ENCODE results near the gene SMR3B. TPM values are rescaled to one million over a fixed set of nuclear protein-coding genes. Genes with fewer than 3 reads are reported as not detected.

Gene SMR3B
- total RNA-seq, 1 experiment from 2014 or later = not detected

DNA sequence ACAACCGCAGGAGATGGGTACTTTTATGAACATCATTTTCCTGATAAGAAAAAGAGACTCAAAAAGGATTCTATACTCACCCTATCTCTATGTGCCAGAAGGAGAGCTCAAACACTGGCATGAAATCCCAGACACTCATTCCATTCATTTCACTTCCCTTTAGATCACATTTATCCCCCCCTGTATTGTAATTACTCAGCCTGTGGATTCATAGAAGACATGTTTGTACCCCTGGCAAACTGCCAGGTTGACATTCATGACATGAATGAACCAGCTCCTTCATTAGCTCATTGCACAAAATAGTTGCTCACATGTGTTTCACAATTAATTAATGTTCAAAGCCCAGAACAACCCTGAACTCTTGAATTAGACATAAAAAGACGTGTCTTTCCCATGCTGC is 17.5 kb upstream of the SMR3B start:
- no peak overlapping the region for H2BK15ac ChIP-seq (ENCODE audit: low read depth, low read length)
- H2BK5ac ChIP-seq (ENCODE audit: insufficient read length, low read length) = no peak overlapping the region
- TF ChIP-seq, protein P1, sequence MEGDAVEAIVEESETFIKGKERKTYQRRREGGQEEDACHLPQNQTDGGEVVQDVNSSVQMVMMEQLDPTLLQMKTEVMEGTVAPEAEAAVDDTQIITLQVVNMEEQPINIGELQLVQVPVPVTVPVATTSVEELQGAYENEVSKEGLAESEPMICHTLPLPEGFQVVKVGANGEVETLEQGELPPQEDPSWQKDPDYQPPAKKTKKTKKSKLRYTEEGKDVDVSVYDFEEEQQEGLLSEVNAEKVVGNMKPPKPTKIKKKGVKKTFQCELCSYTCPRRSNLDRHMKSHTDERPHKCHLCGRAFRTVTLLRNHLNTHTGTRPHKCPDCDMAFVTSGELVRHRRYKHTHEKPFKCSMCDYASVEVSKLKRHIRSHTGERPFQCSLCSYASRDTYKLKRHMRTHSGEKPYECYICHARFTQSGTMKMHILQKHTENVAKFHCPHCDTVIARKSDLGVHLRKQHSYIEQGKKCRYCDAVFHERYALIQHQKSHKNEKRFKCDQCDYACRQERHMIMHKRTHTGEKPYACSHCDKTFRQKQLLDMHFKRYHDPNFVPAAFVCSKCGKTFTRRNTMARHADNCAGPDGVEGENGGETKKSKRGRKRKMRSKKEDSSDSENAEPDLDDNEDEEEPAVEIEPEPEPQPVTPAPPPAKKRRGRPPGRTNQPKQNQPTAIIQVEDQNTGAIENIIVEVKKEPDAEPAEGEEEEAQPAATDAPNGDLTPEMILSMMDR (conservative IDR thresholded peaks at IDR 0.05) = no peak
- H3K27ac ChIP-seq (ENCODE audit: insufficient read length, low read depth, low read length) = no peak overlapping the region
- no peaks in the 10 kb centered on the region for H3K4me1 ChIP-seq (ENCODE audit: insufficient read depth, low read length)
- H3K4ac ChIP-seq (ENCODE audit: low read depth, low read length) = no peak overlapping the region
- DNase-seq = no peak
- H3K4me2 ChIP-seq (ENCODE audit: insufficient read depth, insufficient read length, low read length) = no peak overlapping the region
- Mint-ChIP-seq H3K36me3 (ENCODE audit: insufficient read depth in 1 of 3, low read depth in 3 of 3) (no peaks in the 10 kb centered on the region), H3K4me3 (no peak overlapping the region), H3K27ac (no peak overlapping the region), H3K4me1 (no peaks in the 10 kb centered on the region), H3K9me3 (no peaks in the 10 kb centered on the region), H3K27me3 (ENCODE audit: low read depth) (no peaks in the 10 kb centered on the region)
- H4K91ac ChIP-seq (ENCODE audit: insufficient read length, low read depth, low read length) = no peak overlapping the region
- H3T11ph ChIP-seq (ENCODE audit: low read length) = no peak overlapping the region
- no peak overlapping the region for H3K56ac ChIP-seq (ENCODE audit: insufficient read length, low read depth, low read length)
- H3K14ac ChIP-seq (ENCODE audit: insufficient read depth, low read length) = no peak overlapping the region
- H3K27me3 ChIP-seq (ENCODE audit: insufficient read depth, low read length) = no peaks in the 10 kb centered on the region
- no peak overlapping the region for H3K18ac ChIP-seq (ENCODE audit: insufficient read length, low read depth, low read length)
- H2BK12ac ChIP-seq (ENCODE audit: insufficient read length, low read depth, low read length) = no peak overlapping the region
- H2BK120ac ChIP-seq (ENCODE audit: low read depth, low read length, poor library complexity, severe bottlenecking) = no peak overlapping the region
- no peak overlapping the region for H4K8ac ChIP-seq (replicated peaks; ENCODE audit: insufficient read length, low read depth, low read length)
- H3K79me1 ChIP-seq (ENCODE audit: insufficient read depth, low read depth, low read length, poor library complexity, severe bottlenecking) = no peaks in the 10 kb centered on the region
- no peaks in the 10 kb centered on the region for H3K23me2 ChIP-seq (ENCODE audit: insufficient read length, low read depth, low read length, poor library complexity, severe bottlenecking)
- no peak overlapping the region for H2AK5ac ChIP-seq (ENCODE audit: insufficient read length, low read length)
- no peaks in the 10 kb centered on the region for H3K9me3 ChIP-seq (ENCODE audit: control insufficient read depth, low read depth, low read length)
- H4K5ac ChIP-seq (ENCODE audit: insufficient read length, low read depth, low read length) = no peak overlapping the region
- H3K23ac ChIP-seq (ENCODE audit: insufficient read length, low read depth, low read length) = no peak overlapping the region
- H3K9ac ChIP-seq (ENCODE audit: extremely low read depth, insufficient read length, low read length) = no peak overlapping the region
- no peak overlapping the region for H2BK20ac ChIP-seq (ENCODE audit: low read depth, low read length, poor library complexity, severe bottlenecking)
- no CpG with 5 or more reads among the region's 2 CpGs for WGBS (ENCODE audit: extremely low coverage, insufficient read length, low lambda C conversion rate)
- H2AFZ ChIP-seq (ENCODE audit: low read length) = no peak overlapping the region
- H4K20me1 ChIP-seq (ENCODE audit: control insufficient read depth, insufficient read depth, insufficient read length) = no peaks in the 10 kb centered on the region
- no peaks in the 10 kb centered on the region for H3K79me2 ChIP-seq (ENCODE audit: insufficient read depth, low read length)

Measured in H9 (cell line).